H9 (cell line): Measurements from ENCODE around the gene SFN. TPM values are rescaled to one million over a fixed set of nuclear protein-coding genes. Genes with fewer than 3 reads are reported as not detected.
"Not testable (repeated sequence)": the region's sequence is repeated elsewhere in the genome, so short reads cannot be mapped to it uniquely, and the experiment has no call there.

Source experiments
- DNase-seq: peaks from one replicate; pipeline ENCODE4 v3.0.0-alpha.2; 2017
- H2AFZ ChIP-seq: one replicate; pipeline ENCODE4 v1.6.1; 2013; ENCODE audit warnings: mild to moderate bottlenecking, low read length, control low read depth, moderate library complexity
- H2AK5ac ChIP-seq: 2 replicates; pipeline ENCODE4 v1.6.1; 2013; ENCODE audit warnings: low read length, control low read depth, mixed read lengths; ENCODE audit not compliant: insufficient read length
- H2BK120ac ChIP-seq: one replicate; pipeline ENCODE4 v1.6.1; 2013; ENCODE audit warnings: low read depth, mild to moderate bottlenecking, low read length, control low read depth, inconsistent platforms; ENCODE audit not compliant: poor library complexity, severe bottlenecking
- H2BK12ac ChIP-seq: 2 replicates; pipeline ENCODE4 v1.6.1; 2013; ENCODE audit warnings: low read length, control low read depth, mixed read lengths, low read depth; ENCODE audit not compliant: insufficient read length
- H2BK15ac ChIP-seq: 2 replicates; pipeline ENCODE4 v1.6.1; 2013; ENCODE audit warnings: low read depth, low read length, control low read depth
- H2BK20ac ChIP-seq: one replicate; pipeline ENCODE4 v1.6.1; 2013; ENCODE audit warnings: low read depth, mild to moderate bottlenecking, low read length, control low read depth, inconsistent platforms; ENCODE audit not compliant: poor library complexity, severe bottlenecking
- H2BK5ac ChIP-seq: 2 replicates; pipeline ENCODE4 v1.6.1; 2013; ENCODE audit warnings: low read length, control low read depth, mixed read lengths; ENCODE audit not compliant: insufficient read length
- H3K14ac ChIP-seq: 2 replicates; pipeline ENCODE4 v1.6.1; 2013; ENCODE audit warnings: low read length, control low read depth; ENCODE audit not compliant: insufficient read depth
- H3K18ac ChIP-seq: 2 replicates; pipeline ENCODE4 v1.6.1; 2013; ENCODE audit warnings: low read depth, mild to moderate bottlenecking, mixed read lengths, low read length, control low read depth; ENCODE audit not compliant: insufficient read length
- H3K23ac ChIP-seq: 2 replicates; pipeline ENCODE4 v1.6.1; 2013; ENCODE audit warnings: low read length, control low read depth, mixed read lengths, low read depth; ENCODE audit not compliant: insufficient read length
- H3K23me2 ChIP-seq: 2 replicates; pipeline ENCODE4 v1.6.1; 2013; ENCODE audit warnings: low read depth, mild to moderate bottlenecking, mixed read lengths, low read length, control low read depth; ENCODE audit not compliant: insufficient read length, poor library complexity, severe bottlenecking
- H3K27ac ChIP-seq: 2 replicates; pipeline ENCODE4 v1.5.1; 2013; ENCODE audit warnings: low read length, control low read depth, mixed read lengths, low read depth; ENCODE audit not compliant: insufficient read length
- H3K27me3 ChIP-seq: 2 replicates; pipeline ENCODE4 v1.6.1; 2013; ENCODE audit warnings: low read length, control low read depth, inconsistent platforms; ENCODE audit not compliant: insufficient read depth
- H3K4ac ChIP-seq: 2 replicates; pipeline ENCODE4 v1.6.1; 2013; ENCODE audit warnings: low read depth, mild to moderate bottlenecking, control low read depth, inconsistent platforms, low read length, moderate library complexity
- H3K4me1 ChIP-seq: 2 replicates; pipeline ENCODE4 v1.6.1; 2013; ENCODE audit warnings: low read length, control low read depth, inconsistent platforms; ENCODE audit not compliant: insufficient read depth
- H3K4me2 ChIP-seq: 2 replicates; pipeline ENCODE4 v1.6.1; 2013; ENCODE audit warnings: low read length, control low read depth, mixed read lengths; ENCODE audit not compliant: insufficient read length, insufficient read depth
- H3K56ac ChIP-seq: 2 replicates; pipeline ENCODE4 v1.6.1; 2013; ENCODE audit warnings: low read depth, mild to moderate bottlenecking, mixed read lengths, low read length, control low read depth; ENCODE audit not compliant: insufficient read length
- H3K79me1 ChIP-seq: 2 replicates; pipeline ENCODE4 v1.6.1; 2013; ENCODE audit warnings: low read depth, mild to moderate bottlenecking, moderate library complexity, low read length, control low read depth, inconsistent platforms; ENCODE audit not compliant: insufficient read depth, poor library complexity, severe bottlenecking
- H3K79me2 ChIP-seq: 2 replicates; pipeline ENCODE4 v1.6.1; 2013; ENCODE audit warnings: low read length, control low read depth, inconsistent platforms; ENCODE audit not compliant: insufficient read depth
- H3K9ac ChIP-seq: 2 replicates; pipeline ENCODE4 v1.6.1; 2013; ENCODE audit warnings: low read length, control low read depth, mixed read lengths; ENCODE audit not compliant: insufficient read length; ENCODE audit errors: extremely low read depth
- H3K9me3 ChIP-seq: one replicate; pipeline ENCODE4 v1.6.1; 2013; ENCODE audit warnings: low read depth, low read length, inconsistent platforms; ENCODE audit not compliant: control insufficient read depth
- H3T11ph ChIP-seq: one replicate; pipeline ENCODE4 v1.6.1; 2013; ENCODE audit warnings: mild to moderate bottlenecking, low read length, control low read depth, inconsistent platforms
- H4K20me1 ChIP-seq: one replicate; pipeline ENCODE4 v1.6.1; 2013; ENCODE audit not compliant: control insufficient read depth, insufficient read length, insufficient read depth
- H4K5ac ChIP-seq: 2 replicates; pipeline ENCODE4 v1.6.1; 2013; ENCODE audit warnings: low read depth, mild to moderate bottlenecking, mixed read lengths, low read length, control low read depth; ENCODE audit not compliant: insufficient read length
- H4K8ac ChIP-seq: replicated peaks from 2 replicates; pipeline ENCODE4 v1.6.1; 2013; ENCODE audit warnings: low read length, control low read depth, mixed read lengths, low read depth; ENCODE audit not compliant: insufficient read length
- H4K91ac ChIP-seq: 2 replicates; pipeline ENCODE4 v1.6.1; 2013; ENCODE audit warnings: low read depth, mild to moderate bottlenecking, moderate library complexity, mixed read lengths, low read length, control low read depth; ENCODE audit not compliant: insufficient read length
- H3K27ac Mint-ChIP-seq, 3 experiments: 2 replicates in 2 of 3; 3 replicates in 1 of 3; pipeline ENCODE4 v1.8.0; 2020 to 2021; ENCODE audit warnings: mixed read lengths in 3 of 3, mild to moderate bottlenecking in 1 of 3, moderate library complexity in 1 of 3
- H3K27me3 Mint-ChIP-seq: 2 replicates; pipeline ENCODE4 v1.8.0; 2021; ENCODE audit warnings: low read depth, mild to moderate bottlenecking, moderate library complexity, mixed read lengths
- H3K36me3 Mint-ChIP-seq, 3 experiments: 2 replicates in 2 of 3; 3 replicates in 1 of 3; pipeline ENCODE4 v1.8.0; 2020 to 2021; ENCODE audit warnings: low read depth in 3 of 3, mixed read lengths in 3 of 3; ENCODE audit not compliant: insufficient read depth in 1 of 3
- H3K4me1 Mint-ChIP-seq, 2 experiments: 2 replicates each; pipeline ENCODE4 v1.8.0; 2020; ENCODE audit warnings: mixed read lengths in 2 of 2
- H3K4me3 Mint-ChIP-seq, 2 experiments: 2 replicates in 1 of 2; 3 replicates in 1 of 2; pipeline ENCODE4 v1.8.0; 2020 to 2021; ENCODE audit warnings: mild to moderate bottlenecking in 2 of 2, mixed read lengths in 2 of 2, moderate library complexity in 1 of 2
- H3K9me3 Mint-ChIP-seq, 2 experiments: 2 replicates in 1 of 2; 3 replicates in 1 of 2; pipeline ENCODE4 v1.8.0; 2020; ENCODE audit warnings: mild to moderate bottlenecking in 2 of 2, mixed read lengths in 2 of 2, moderate library complexity in 1 of 2
- WGBS: extraction: QIAGEN DNeasy Blood & Tissue Kit; methylation state at CpG from one replicate; pipeline ENCODE4 v1.1.7; 2013; ENCODE audit warnings: missing lambda C conversion rate, low lambda C conversion rate, mixed read lengths; ENCODE audit not compliant: insufficient read length; ENCODE audit errors: extremely low coverage; 5-methylcytosine and 5-hydroxymethylcytosine counted together
- total RNA-seq: library from RNA; stranded (reverse); gene quantifications from 2 replicates; pipeline ENCODE4 v1.2.1, GENCODE V29; 2021
- TF ChIP-seq, protein P1 (sequence below): fragments of 200-600 bp; sonication (generic); conservative IDR thresholded peaks from 3 replicates; pipeline ENCODE4 v1.8.0; 2021; ENCODE audit warnings: antibody characterized with exemption, mild to moderate bottlenecking

SFN gene
- total RNA-seq, 1 experiment from 2014 or later = 4.3 TPM

DNA sequence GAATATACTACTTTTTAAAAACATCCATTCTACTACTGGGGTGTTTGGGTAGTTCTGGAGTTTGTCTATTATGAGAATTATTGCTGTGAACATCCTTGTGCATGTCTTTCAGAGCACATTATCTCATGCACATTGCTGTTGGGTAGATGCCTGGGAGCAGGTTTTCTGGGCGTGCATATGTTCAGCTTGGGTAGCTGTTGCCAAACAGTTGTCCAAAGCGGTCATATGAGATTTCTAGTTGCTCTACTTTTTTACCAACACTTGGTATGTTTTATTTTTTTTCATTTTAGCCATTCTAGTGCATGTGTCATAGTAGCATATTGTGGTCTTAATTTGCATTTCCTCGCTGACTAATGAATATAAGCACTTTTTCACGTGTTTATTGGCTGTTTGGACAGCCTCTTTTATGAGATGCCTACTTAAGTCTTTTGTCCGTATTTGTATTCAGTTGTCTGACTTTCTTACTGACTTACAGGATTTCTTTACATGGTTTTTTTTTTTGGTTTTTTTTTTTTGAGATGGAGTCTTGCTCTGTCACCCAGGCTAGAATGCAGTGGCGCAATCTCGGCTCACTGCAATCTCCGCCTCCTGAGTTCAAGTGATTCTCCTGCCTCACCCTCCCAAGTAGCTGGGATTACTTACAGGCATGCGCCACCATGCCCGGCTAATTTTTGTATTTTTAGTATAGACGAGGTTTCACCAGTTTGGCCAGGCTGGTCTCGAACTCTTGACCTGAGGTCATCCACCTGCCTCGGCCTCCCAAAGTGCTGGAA is 18.3 kb upstream of the SFN start:
- no CpG with 5 or more reads among the region's 13 CpGs for WGBS
- Histone ChIP-seq H3K14ac (no peak overlapping the region), H3K4me2 (no peak overlapping the region), H2BK15ac (no peak overlapping the region), H4K91ac (no peak overlapping the region), H3K27me3 (no peaks in the 10 kb centered on the region), H3K9me3 (no peaks in the 10 kb centered on the region), H2BK12ac (no peak overlapping the region), H3K9ac (no peak overlapping the region), H2AFZ (no peak overlapping the region), H3K56ac (no peak overlapping the region), H2AK5ac (no peak overlapping the region), H3K23ac (no peak overlapping the region), H2BK5ac (no peak overlapping the region), H4K5ac (no peak overlapping the region), H3K79me1 (no peaks in the 10 kb centered on the region), H2BK20ac (no peak overlapping the region), H2BK120ac (no peak overlapping the region), H3K79me2 (no peaks in the 10 kb centered on the region), H3K23me2 (no peaks in the 10 kb centered on the region), H3K4me1 (no peaks in the 10 kb centered on the region), H4K20me1 (no peaks in the 10 kb centered on the region), H4K8ac (no peak overlapping the region), H3K18ac (no peak overlapping the region), H3K4ac (no peak overlapping the region), H3T11ph (no peak overlapping the region), H3K27ac (no peak overlapping the region)
- Mint-ChIP-seq H3K4me3 (no peak overlapping the region), H3K27ac (no peak overlapping the region), H3K9me3 (no peaks in the 10 kb centered on the region), H3K27me3 (no peaks in the 10 kb centered on the region), H3K36me3 (peaks cover 9 to 51% (median 23%) of the 10 kb centered on the region in 3 experiments; a peak in 6 of 7 replicates), H3K4me1 (no peaks in the 10 kb centered on the region)
- DNase-seq = no peak
- TF ChIP-seq, protein P1, sequence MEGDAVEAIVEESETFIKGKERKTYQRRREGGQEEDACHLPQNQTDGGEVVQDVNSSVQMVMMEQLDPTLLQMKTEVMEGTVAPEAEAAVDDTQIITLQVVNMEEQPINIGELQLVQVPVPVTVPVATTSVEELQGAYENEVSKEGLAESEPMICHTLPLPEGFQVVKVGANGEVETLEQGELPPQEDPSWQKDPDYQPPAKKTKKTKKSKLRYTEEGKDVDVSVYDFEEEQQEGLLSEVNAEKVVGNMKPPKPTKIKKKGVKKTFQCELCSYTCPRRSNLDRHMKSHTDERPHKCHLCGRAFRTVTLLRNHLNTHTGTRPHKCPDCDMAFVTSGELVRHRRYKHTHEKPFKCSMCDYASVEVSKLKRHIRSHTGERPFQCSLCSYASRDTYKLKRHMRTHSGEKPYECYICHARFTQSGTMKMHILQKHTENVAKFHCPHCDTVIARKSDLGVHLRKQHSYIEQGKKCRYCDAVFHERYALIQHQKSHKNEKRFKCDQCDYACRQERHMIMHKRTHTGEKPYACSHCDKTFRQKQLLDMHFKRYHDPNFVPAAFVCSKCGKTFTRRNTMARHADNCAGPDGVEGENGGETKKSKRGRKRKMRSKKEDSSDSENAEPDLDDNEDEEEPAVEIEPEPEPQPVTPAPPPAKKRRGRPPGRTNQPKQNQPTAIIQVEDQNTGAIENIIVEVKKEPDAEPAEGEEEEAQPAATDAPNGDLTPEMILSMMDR = no peak

DNA sequence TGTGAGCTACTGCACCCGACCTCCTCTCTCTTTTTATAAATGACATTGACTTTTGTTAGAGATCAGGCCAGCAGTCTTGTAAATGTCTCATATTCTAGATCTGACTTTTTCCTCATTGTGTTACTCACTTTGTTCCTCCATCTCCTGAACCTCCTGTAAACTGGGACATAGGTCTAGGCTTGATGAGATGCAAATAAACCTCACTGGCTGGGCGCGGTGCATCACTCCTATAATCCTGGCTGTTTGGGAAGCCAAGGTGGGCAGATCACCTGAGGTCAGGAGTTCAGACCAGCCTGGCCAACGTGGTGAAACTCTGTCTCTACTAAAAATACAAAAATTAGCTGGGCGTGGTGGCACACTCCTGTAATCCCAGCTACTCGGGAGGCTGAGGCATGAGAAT is 15.1 kb upstream of the SFN start:
- H4K20me1 ChIP-seq, H3K4me3 Mint-ChIP-seq, H2BK12ac ChIP-seq, H3K9ac ChIP-seq, H3K4me1 ChIP-seq, H3K9me3 Mint-ChIP-seq, H3K27me3 Mint-ChIP-seq, DNase-seq, H2AFZ ChIP-seq, H3K18ac ChIP-seq, H4K5ac ChIP-seq, H3K14ac ChIP-seq, H3K79me1 ChIP-seq, H2AK5ac ChIP-seq, H3K9me3 ChIP-seq, H4K91ac ChIP-seq, H3K4me1 Mint-ChIP-seq, H3K4ac ChIP-seq, H2BK15ac ChIP-seq, H3K79me2 ChIP-seq, H3K27me3 ChIP-seq, H3K4me2 ChIP-seq, H3K27ac Mint-ChIP-seq, H3K23ac ChIP-seq, H3K27ac ChIP-seq, H2BK120ac ChIP-seq, H2BK5ac ChIP-seq, H3K56ac ChIP-seq, H3K23me2 ChIP-seq, H3T11ph ChIP-seq, H2BK20ac ChIP-seq, H4K8ac ChIP-seq: not testable (repeated sequence)
- no CpG with 5 or more reads among the region's 6 CpGs for WGBS
- peaks cover 19 to 68% (median 46%) of the 10 kb centered on the region in 3 experiments; a peak in 6 of 7 replicates for H3K36me3 Mint-ChIP-seq
